Measurements from ENCODE around the gene POLR2J.

The POLR2J gene

GRCh38 chr7:102425639-102426267 lies 53.0 kb downstream of the POLR2J start:
- DNase-seq (ENCODE audit: low read depth), result no peak
- no peak for TF ChIP-seq CTCF (IDR thresholded peaks at IDR 0.05; ENCODE audit: control insufficient read depth, extremely low read depth, insufficient read depth)
- H3K4me3 ChIP-seq (ENCODE audit: low read depth, low read length), result no peak overlapping the region

DNA sequence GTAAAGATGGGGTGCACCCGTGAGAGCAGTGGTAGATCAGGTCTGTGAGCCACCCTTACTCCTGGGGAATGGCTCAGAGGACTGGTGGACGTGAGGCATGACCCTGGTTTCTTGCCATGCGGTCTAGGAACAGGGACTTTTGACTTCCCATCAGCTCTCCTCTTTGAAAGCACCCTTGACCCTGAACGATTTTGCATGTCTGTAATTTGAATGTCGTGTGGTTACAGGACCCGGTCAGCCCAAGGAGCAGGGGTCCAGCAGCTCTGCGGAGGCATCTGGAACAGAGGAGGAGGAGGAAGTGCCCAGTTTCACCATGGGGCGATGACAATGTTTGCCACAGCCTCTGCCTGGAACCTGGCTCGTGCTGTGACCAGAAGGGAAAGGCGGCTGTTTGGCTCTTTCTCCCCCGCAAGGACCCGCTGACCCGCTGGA lies 53.9 kb downstream of the POLR2J start:
- no peak for DNase-seq (ENCODE audit: low read depth)
- no peak for TF ChIP-seq CTCF (IDR thresholded peaks at IDR 0.05; ENCODE audit: control insufficient read depth, extremely low read depth, insufficient read depth)
- no peak overlapping the region for H3K4me3 ChIP-seq (ENCODE audit: low read depth, low read length)

- H3K4me3 ChIP-seq (ENCODE audit: low read depth, low read length), result no peak overlapping the region
- TF ChIP-seq CTCF (IDR thresholded peaks at IDR 0.05; ENCODE audit: control insufficient read depth, extremely low read depth, insufficient read depth), result no peak
- DNase-seq (ENCODE audit: low read depth), result no peak
Measured at GRCh38 chr7:102424129-102424551, 54.6 kb downstream of the POLR2J start.

Measured in LNCaP clone FGC (cell line).